Fibroblast of lung (primary cell): ENCODE results near the gene PLCG2.

Experiments used
- EZH2 ChIP-seq: IDR thresholded peaks from 2 replicates; pipeline ENCODE4 v1.5.1; 2012; ENCODE audit warnings: low read length, control low read depth, mild to moderate bottlenecking; ENCODE audit errors: missing control alignments
- TF ChIP-seq, protein P1 (sequence below), 2 donors: IDR thresholded peaks in 1 of 2; conservative IDR thresholded peaks in 1 of 2; 1 replicate in 1 of 2; 2 replicates in 1 of 2; pipeline ENCODE4 v1.5.1; 2011 to 2012; ENCODE audit warnings: low read length in 2 of 2, control low read depth in 1 of 2, inconsistent platforms in 1 of 2, low read depth in 1 of 2, mild to moderate bottlenecking in 1 of 2

DNA sequence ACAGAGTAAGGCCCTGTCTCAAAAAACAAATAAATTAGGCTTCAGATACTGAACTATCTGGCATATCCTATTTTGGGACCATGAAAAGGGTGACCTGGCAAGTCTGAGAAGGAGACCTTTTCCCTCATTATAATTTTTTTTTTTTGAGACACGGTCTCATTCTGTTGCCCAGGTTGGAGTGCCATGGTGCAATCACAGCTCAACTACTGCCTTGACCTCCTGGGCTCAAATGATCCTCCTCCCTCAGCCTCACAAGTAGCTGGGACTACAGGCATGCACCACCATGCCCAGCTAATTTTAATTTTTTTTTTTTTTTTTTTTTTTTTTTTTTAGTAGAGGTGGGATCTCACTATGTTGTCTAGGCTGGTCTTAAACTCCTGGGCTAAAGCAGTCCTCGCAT lies 37.3 kb downstream of the PLCG2 start:
- TF ChIP-seq, protein P1, sequence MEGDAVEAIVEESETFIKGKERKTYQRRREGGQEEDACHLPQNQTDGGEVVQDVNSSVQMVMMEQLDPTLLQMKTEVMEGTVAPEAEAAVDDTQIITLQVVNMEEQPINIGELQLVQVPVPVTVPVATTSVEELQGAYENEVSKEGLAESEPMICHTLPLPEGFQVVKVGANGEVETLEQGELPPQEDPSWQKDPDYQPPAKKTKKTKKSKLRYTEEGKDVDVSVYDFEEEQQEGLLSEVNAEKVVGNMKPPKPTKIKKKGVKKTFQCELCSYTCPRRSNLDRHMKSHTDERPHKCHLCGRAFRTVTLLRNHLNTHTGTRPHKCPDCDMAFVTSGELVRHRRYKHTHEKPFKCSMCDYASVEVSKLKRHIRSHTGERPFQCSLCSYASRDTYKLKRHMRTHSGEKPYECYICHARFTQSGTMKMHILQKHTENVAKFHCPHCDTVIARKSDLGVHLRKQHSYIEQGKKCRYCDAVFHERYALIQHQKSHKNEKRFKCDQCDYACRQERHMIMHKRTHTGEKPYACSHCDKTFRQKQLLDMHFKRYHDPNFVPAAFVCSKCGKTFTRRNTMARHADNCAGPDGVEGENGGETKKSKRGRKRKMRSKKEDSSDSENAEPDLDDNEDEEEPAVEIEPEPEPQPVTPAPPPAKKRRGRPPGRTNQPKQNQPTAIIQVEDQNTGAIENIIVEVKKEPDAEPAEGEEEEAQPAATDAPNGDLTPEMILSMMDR (conservative IDR thresholded peaks at IDR 0.05 in 1 of 2, IDR thresholded peaks at IDR 0.05 in 1 of 2; ENCODE audit: low read depth in 1 of 2, low read length in 2 of 2): no peak
- TF ChIP-seq EZH2: no peak
